ENCODE measurements around the gene CHTOP. TPM values are rescaled to one million over a fixed set of nuclear protein-coding genes. Genes with fewer than 3 reads are reported as not detected.

The CHTOP gene
- polyA plus RNA-seq, 1 of the 3 experiments (the other 2 are of a cell fraction): 84.9 TPM

GRCh38 chr1:153610811-153611301, 23.0 kb upstream of the CHTOP start:
- Histone ChIP-seq H4K20me1 (ENCODE audit: insufficient read depth) (no peaks in the 10 kb centered on the region), H3K27me3 (ENCODE audit: insufficient read depth) (no peaks in the 10 kb centered on the region), H3K9ac (no peak overlapping the region), H3K4me2 (peak overlapping the region; percentile 99), H3K9me3 (no peaks in the 10 kb centered on the region), H2AFZ (ENCODE audit: low read depth) (no peak overlapping the region), H3K36me3 (replicated peaks in 1 of 2; ENCODE audit: control insufficient read depth in 1 of 2, insufficient read depth in 2 of 2, low read length in 1 of 2) (peaks cover 13 to 19% of the 10 kb centered on the region in 2 experiments), H3F3A (replicated peaks; ENCODE audit: insufficient read depth) (peaks cover 21% of the 10 kb centered on the region), H3K4me3 (ENCODE audit: low read depth in 2 of 2, low read length in 1 of 2) (no peak overlapping the region), H3K4me1 (ENCODE audit: control insufficient read depth in 1 of 2, insufficient read depth in 2 of 2, low read depth in 1 of 2, low read length in 1 of 2) (peaks cover 15 to 23% of the 10 kb centered on the region in 2 experiments; a peak in 3 of 4 replicates), H3K27ac (ENCODE audit: low read depth in 2 of 2, low read length in 1 of 2) (peak overlapping the region in 1 of 2 experiments; percentile 84; a peak in 2 of 4 replicates), H3K9me2 (no peaks in the 10 kb centered on the region), H3K79me2 (ENCODE audit: insufficient read depth) (peaks cover 51% of the 10 kb centered on the region)
- ChIA-PET CTCF (interaction anchor here (1.4 kb wide), 1 partner anchor 39 kb away, joined by 5 read pairs; no protein-coding TSS in a partner anchor), POLR2A (no interaction called here)
- no peak for DNase-seq
- WGBS (ENCODE audit: low lambda C conversion rate): 83% methylated on average over 6 of the region's 7 CpGs
- TF ChIP-seq, protein P1, sequence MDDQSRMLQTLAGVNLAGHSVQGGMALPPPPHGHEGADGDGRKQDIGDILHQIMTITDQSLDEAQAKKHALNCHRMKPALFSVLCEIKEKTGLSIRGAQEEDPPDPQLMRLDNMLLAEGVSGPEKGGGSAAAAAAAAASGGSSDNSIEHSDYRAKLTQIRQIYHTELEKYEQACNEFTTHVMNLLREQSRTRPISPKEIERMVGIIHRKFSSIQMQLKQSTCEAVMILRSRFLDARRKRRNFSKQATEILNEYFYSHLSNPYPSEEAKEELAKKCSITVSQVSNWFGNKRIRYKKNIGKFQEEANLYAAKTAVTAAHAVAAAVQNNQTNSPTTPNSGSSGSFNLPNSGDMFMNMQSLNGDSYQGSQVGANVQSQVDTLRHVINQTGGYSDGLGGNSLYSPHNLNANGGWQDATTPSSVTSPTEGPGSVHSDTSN (IDR thresholded peaks at IDR 0.05): no peak
- TF ChIP-seq ELF1 (IDR thresholded peaks at IDR 0.05) (no peak), JUND (IDR thresholded peaks at IDR 0.05) (no peak), CHD2 (IDR thresholded peaks at IDR 0.05; ENCODE audit: low read length, partially characterized antibody) (no peak), EZH2phosphoT487 (IDR thresholded peaks at IDR 0.05; ENCODE audit: borderline replicate concordance, low read depth) (no peak), CTCF (IDR thresholded peaks at IDR 0.05) (no peak), RAD21 (IDR thresholded peaks at IDR 0.05; ENCODE audit: low read length) (no peak), RXRA (IDR thresholded peaks at IDR 0.05; ENCODE audit: borderline replicate concordance, low read depth) (no peak), NRF1 (IDR thresholded peaks at IDR 0.05; ENCODE audit: low read depth, low read length) (no peak), SMC3 (IDR thresholded peaks at IDR 0.05; ENCODE audit: low read depth, low read length) (no peak), YY1 (IDR thresholded peaks at IDR 0.05; ENCODE audit: low read depth) (no peak), RCOR1 (IDR thresholded peaks at IDR 0.05; ENCODE audit: low read length) (no peak), SIN3A (IDR thresholded peaks at IDR 0.05; ENCODE audit: borderline replicate concordance, low read depth, low read length) (no peak), TCF12 (IDR thresholded peaks at IDR 0.05) (no peak)
- TF ChIP-seq, protein P2, sequence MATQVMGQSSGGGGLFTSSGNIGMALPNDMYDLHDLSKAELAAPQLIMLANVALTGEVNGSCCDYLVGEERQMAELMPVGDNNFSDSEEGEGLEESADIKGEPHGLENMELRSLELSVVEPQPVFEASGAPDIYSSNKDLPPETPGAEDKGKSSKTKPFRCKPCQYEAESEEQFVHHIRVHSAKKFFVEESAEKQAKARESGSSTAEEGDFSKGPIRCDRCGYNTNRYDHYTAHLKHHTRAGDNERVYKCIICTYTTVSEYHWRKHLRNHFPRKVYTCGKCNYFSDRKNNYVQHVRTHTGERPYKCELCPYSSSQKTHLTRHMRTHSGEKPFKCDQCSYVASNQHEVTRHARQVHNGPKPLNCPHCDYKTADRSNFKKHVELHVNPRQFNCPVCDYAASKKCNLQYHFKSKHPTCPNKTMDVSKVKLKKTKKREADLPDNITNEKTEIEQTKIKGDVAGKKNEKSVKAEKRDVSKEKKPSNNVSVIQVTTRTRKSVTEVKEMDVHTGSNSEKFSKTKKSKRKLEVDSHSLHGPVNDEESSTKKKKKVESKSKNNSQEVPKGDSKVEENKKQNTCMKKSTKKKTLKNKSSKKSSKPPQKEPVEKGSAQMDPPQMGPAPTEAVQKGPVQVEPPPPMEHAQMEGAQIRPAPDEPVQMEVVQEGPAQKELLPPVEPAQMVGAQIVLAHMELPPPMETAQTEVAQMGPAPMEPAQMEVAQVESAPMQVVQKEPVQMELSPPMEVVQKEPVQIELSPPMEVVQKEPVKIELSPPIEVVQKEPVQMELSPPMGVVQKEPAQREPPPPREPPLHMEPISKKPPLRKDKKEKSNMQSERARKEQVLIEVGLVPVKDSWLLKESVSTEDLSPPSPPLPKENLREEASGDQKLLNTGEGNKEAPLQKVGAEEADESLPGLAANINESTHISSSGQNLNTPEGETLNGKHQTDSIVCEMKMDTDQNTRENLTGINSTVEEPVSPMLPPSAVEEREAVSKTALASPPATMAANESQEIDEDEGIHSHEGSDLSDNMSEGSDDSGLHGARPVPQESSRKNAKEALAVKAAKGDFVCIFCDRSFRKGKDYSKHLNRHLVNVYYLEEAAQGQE (IDR thresholded peaks at IDR 0.05; ENCODE audit: low read depth, low read length): no peak
